T-helper 1 cell treated with Interleukin-12 subunit alpha and Interleukin-12 subunit beta and Interleukin-4 antibody, amounts not matched to agents 30 ng/mL and 1 ng/mL, for 36 hours (primary cell): Measurements from ENCODE around the gene SORCS2. TPM values are rescaled to one million over a fixed set of nuclear protein-coding genes. Genes with fewer than 3 reads are reported as not detected.

Experiments used
- intact Hi-C: fragments of 100-400 bp; cut with micrococcal nuclease; formaldehyde crosslinking; loops from one replicate; pipeline ENCODE4 v1.15.1; 2024
- total RNA-seq: library from RNA; stranded (reverse); gene quantifications from 2 replicates; pipeline ENCODE4 v1.2.3, GENCODE V29; 2022

Gene SORCS2
- total RNA-seq, 1 donor from 2014 or later = not detected

GRCh38 chr4:7286170-7286569 lies 93.8 kb downstream of the SORCS2 start:
- intact Hi-C loops = no loop called here

DNA sequence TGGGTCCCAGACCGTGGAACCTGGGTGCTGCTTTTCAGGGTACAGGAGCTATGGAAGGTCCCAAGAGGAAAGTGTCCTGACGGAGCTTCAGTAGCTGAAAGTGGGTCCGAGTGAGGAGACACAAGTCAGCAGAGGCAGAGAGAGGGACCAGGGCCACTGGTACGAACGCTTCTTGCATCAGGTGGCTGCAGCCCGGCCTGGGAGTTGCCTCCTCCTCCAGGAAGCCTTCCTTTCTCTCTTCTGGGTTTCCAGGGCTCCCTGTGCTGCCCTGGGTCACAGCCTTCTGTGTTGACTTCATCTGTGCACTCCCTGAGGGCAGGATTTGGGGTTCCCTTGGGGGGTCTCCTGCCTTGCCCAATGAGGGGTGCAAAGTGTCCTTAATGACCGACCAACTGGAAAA lies 94.5 kb downstream of the SORCS2 start:
- intact Hi-C loops = no loop called here

DNA sequence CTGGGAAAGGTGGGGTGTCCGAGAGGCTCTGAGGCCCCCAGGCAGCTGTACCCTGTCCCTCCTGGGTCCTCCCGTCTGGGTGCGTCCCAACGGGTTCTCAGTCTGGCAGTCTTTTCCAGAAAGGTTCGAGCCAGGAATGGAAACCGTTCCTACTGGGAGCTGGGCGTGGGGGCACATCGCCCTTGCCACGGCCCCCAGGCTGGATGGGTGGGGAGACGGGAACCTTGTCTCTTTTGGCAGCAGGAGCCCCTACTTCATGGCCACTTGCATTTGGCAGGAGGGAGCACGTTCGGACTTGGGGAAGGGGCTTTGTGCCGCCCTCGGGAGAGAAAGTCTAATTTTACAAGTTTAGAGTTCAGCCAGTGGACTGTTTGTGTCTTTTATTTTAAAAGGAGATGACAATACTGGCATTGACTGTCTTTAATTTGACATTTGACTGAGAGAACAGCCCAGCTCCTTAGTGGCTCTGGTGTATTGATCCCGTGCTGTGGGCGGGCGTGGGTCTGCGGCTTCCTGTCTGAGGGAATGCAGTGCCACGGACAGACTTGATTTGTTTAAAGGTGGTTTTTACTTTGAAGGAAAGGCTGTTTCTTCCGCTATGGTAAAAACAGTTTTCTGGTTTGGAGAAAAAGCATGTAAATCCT lies 95.1 kb downstream of the SORCS2 start:
- intact Hi-C loops = no loop called here

GRCh38 chr4:7287918-7288280 lies 95.6 kb downstream of the SORCS2 start:
- intact Hi-C loops = no loop called here

DNA sequence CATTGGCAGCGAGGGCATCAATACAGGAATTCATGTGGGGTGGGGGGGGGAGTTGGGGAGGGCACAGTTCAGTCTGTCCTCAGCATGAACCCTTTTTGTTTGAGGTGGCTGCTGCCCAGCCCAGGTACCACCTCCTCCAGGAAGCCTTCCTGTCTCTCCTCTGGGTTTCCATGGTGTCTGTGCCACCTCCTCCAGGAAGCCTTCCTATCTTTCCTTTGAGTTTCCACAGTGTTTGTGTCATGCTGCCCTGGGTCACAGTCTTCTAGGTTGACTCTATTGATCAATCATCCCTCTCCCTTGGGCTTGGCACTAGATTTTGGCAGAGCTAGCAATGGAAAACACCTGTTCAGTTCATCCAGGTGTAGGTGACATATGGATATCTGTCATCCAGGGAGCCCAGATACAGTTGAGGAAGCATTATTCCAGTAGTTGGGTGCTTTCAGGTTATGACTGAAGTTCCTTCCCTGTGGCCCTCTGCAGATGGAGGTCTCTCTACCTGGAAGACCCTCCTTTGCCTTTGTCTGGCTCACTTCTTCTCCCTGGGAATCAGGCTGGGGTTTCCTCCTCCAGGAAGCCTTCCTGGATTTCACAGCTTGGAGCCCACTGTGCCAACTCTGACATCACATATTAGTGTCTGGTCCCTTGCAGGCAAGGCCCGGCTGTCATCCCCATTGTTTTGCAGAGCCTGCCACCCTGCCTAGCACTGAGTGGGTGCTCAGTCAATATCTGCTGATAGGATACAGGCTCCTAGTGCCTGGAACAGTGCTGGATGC lies 96.6 kb downstream of the SORCS2 start:
- intact Hi-C loops = no loop called here

DNA sequence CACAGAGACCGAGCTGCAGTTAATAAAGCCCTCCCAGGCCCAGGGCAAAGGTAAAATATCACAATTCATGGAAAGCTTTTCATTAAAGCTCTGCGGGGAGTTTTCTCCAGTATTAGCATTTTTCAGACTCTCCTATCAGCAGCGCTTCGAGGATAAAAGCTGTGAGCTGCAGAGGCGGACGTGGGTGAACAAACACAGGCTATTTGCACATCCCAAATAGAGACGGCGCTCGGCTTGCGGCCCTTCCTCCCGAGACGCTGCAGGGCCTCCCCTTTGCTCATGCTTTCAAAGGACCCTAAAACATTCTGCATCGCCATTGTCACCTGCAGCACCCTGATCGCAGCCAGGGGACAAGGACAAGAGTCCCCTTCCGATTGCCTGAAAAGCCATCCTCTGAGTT lies 97.3 kb downstream of the SORCS2 start:
- intact Hi-C loops = no loop called here

DNA sequence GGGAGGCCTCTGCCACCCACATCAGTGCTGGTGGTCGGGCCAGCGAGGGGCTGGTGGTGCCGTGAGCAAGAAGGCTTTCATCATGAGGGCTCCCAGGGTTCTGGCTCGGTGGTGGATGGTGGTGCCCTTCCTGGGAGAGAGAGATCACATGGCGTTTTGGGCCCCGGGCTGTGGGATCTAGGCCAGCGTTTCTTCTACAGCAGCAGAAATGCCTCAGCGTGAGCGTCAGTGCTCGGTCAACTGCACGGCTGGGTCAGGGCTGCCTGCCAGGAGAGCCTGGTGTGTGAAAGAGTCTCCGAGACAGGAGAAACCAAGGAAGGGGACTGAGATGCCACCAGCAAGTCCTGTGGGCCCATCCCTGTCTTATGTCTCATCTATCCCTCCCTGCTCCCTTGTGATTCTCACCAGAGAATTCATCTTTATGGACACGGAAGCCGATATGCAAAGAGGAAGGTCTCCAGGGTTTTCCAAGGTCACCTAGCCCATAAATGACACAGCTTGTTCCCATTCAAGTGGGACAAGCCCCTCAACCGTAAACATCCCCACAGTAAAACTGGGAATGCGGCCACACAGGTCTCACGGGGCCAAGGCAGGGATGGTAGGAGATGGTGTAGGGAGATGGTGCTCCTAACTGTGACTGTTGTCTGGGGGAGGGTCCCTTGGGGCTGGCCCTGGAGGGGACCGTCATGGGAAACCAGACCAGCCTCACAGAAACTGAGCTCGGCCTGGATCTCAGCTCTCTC lies 99.2 kb downstream of the SORCS2 start:
- intact Hi-C loops = no loop called here

GRCh38 chr4:7293703-7294102 lies 101.4 kb downstream of the SORCS2 start:
- intact Hi-C loops = no loop called here

DNA sequence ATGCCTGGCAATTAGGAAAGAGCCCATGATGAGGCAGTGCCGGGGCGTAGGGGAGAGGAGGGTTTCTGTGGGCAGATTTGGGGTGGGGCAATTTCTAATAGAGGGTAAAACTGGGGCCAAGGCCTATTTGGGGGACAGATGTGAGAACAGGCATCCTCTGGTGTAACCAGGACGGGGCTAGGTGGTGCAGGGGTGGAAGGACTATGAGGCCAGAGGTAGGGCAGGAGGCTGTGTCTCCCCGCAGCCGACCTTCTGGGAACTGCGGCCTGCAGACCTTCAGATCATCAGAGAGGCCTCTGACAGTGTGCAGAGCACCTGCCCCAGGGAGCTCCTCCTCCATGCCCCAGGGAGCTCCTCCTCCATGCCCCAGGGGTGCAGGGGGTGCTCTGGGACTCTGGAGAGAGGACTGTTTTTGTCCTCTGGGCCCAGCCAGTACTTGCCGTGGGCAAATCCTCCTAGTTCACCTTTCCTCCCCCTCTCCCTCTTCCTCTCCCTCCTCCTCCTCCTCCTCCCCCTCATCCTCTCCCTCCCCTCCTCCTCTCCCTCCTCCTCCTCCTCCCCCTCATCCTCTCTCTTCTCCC lies 101.9 kb downstream of the SORCS2 start:
- intact Hi-C loops = no loop called here

DNA sequence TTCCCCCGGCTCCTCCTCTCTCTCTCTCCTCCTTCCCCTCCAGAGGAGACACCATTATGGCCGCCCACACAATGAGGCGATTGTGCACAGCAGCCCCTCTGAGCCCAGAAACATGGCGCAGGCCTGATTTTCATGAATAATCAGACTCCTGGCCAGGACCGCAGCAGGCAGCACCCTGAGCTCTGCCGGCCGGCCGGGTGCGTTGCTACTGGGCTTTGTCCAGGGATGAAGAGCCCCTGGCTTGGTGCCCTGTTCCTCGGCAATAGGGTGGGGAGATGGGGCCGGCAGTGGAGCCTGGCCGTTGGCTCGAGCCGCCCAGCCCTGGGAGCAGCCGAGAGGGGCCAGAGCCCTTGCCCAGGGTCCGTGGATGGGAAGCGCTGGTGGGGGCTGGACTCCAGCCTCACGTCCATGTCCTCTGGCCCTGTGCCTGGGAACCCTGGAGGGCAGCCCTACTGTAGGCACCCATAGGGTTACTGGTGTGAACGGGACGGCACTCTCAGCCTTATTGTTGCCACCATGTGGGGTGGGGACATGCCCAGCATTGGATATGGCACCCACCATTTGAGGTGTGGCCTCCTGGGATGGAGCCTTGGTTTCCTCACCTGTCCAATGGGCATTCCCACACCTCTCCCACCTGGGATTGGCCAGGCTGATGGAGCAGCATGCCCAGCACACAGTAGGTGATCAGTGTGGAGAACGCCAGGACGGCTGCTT lies 103.0 kb downstream of the SORCS2 start:
- intact Hi-C loops = no loop called here

DNA sequence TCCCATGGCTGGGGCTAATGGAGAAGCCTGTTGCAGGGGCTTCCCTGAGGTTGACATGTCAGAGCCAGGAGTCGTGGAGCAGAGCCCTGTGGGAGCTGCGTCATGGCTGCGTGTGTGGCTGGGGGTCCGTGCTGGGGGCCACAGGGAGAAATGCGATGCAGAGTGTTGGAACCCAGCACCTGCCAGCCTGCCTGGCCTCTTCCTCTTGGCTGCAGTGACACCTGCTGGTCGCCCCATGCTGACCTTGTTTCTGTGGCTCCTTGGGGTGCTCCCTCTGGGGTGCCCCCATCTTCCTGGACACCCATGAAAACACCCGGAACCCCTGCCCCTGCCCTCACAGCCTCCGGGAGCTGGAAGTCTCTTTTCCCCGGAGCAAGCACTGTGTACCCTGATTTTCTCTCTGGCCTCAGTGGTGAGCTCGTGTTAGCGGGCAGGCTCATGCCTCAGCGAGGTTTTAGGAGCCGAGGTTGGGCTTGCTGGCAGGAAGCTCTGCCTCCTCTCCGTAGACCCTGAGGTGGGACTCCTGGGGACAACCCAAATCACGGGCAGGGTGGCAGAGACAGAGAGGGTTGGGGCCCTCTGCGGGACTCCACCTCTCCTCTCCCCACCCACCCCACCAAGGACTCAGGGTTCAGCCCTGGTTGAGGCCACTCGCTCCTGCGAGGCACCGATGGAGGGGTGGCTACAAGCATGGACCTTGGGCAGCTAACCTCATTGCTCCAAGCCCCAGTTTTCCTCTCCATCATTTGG lies 103.7 kb downstream of the SORCS2 start:
- intact Hi-C loops = no loop called here

DNA sequence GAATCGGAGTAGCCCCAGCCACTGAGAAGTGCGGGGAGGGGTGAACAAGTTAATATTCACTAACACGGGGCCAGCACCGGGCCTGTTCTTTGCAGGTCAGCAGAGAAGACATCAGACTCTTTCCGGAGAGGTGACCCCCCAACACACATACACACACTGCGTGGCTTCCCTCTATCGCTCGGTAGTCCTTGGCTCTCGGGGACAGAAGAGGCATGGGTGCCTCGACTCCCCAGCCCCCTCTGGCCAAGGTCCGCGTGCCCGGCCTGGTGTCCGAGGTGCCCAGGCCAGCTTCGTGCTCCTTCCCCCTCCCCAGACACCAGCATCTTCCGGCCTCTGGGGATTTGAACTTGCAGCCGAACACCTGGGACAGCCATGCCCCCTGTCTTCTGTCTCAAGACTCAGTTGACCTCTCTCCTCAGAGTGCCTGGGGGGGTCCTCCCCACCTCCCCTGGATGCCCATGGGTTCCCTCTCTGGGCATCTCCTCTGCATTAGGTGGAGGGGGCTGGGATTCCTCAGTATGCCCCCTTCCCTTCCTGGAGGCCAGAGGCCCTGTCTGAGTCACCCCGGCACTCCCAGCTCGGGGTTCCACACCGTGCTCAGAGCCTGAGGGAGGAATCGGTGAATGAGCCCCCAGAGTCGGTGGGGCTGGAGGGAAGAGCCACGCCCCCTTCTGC lies 104.5 kb downstream of the SORCS2 start:
- intact Hi-C loops = no loop called here

- intact Hi-C loops = no loop called here
Observed at GRCh38 chr4:7297374-7297773, 105.0 kb downstream of the SORCS2 start.

- intact Hi-C loops = no loop called here
Observed at GRCh38 chr4:7297881-7298280, 105.5 kb downstream of the SORCS2 start.

DNA sequence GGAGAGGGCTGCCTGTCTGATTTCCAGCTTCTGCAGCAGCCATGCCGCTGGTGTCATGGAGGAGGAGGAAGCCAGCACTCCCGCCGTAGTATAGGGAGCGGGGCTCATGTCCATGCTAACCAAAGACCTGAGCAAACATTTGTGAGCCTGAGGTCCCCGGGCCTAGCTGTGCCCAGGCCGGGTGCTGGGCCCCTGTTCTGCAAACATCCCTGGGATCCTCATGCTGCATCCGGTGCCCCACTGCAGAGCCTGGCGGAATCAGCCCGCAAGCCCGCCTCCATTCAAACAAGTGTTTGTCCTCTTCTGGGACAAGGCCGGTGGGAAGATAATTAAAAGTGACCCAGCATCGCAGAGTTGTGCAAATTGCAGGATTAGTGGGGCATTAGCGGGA lies 106.3 kb downstream of the SORCS2 start:
- intact Hi-C loops = no loop called here

- intact Hi-C loops = no loop called here
Observed at GRCh38 chr4:7299010-7299907, 106.9 kb downstream of the SORCS2 start.

DNA sequence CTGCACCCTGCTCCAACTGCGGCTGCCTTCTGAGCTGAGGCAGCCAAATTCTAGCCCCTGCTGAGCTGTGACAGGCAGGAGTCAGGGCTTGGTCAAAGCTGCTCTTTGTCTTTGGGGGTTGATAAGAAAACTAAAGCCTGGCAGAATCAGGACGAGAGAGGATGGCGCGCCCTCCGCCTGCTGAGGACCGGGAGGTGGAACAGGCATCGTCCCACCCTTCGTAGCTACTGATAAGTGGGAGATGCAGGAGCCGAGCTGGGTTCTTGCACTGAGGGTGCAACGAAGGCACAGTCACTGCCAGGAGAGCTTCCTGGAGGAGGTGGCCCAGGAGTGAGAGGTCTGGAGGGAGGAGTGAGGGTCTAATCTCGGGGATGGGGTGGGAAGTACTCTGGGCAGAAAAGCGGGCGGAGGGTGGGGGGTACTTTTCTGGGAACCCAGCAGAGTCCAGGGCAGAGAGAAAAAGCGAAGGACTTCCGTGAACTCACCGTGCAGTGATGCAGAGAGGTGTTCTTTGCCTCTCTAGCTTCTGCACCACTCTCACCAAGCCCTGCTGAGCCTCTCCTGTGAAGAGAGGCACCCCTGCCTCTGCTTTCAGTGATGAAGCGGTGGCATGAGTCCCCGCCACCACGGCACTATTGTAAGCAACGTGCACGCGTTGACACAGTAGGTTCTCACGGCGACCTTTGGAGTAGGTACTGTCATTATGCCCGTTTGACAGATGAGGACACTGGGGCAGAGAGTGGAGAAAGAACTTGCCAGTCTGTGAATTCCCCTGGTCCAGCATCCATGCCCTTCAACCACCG lies 107.8 kb downstream of the SORCS2 start:
- intact Hi-C loops = no loop called here

DNA sequence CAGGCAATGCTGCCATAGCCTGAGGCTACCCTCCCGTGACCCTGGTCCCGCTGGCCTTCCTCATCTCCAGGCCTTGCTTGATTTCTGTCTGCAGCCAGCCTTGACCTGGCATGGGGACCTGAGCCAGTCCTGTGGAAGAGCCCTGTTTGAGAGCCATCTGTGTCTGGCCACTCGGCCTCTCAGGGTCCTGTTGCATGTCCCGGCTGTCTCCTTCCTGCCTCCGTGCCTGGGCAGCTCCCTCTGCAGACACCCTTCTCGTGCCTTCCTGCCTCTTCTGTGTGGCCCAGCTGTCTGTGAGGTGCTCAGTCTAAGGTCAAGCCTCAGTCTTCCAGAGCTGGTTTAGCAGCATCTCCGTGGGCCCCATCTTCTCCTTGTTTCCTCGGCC lies 108.4 kb downstream of the SORCS2 start:
- intact Hi-C loops = no loop called here
